HFFc6 (cell line): ENCODE results near the gene SMG6. TPM values are rescaled to one million over a fixed set of nuclear protein-coding genes. Genes with fewer than 3 reads are reported as not detected.

ENCODE experiments used
- DNase-seq: peaks from one replicate; pipeline ENCODE4 v3.0.0-alpha.2; 2018
- H3K27ac Mint-ChIP-seq: 2 replicates; pipeline ENCODE4 v1.8.0; 2020; ENCODE audit warnings: mild to moderate bottlenecking, mixed read lengths
- H3K27me3 Mint-ChIP-seq: 2 replicates; pipeline ENCODE4 v1.8.0; 2021; ENCODE audit warnings: mild to moderate bottlenecking, moderate library complexity, mixed read lengths; ENCODE audit not compliant: insufficient read depth
- H3K36me3 Mint-ChIP-seq: 2 replicates; pipeline ENCODE4 v1.8.0; 2021; ENCODE audit warnings: low read depth, mixed read lengths
- H3K4me1 Mint-ChIP-seq: 2 replicates; pipeline ENCODE4 v1.8.0; 2020; ENCODE audit warnings: low read depth, mixed read lengths
- H3K4me3 Mint-ChIP-seq: 2 replicates; pipeline ENCODE4 v1.8.0; 2020; ENCODE audit warnings: mild to moderate bottlenecking, moderate library complexity, mixed read lengths
- H3K9me3 Mint-ChIP-seq: 2 replicates; pipeline ENCODE4 v1.8.0; 2020; ENCODE audit warnings: mild to moderate bottlenecking, mixed read lengths
- total RNA-seq, 6 experiments: library from RNA; stranded (reverse); fragmentation: NEBNext Ultra II Directional; extraction: Animal tissue kit (Norgen Biotek cat#: 25700); gene quantifications; 2 replicates in 1 of 6; 3 replicates in 5 of 6; pipeline ENCODE4 v1.2.3, GENCODE V29; 2021
- TF ChIP-seq, protein P1 (sequence below): fragments of 200-600 bp; sonication (generic); IDR thresholded peaks from 2 replicates; pipeline ENCODE4 v1.5.0; 2021; ENCODE audit warnings: antibody characterized with exemption, mild to moderate bottlenecking

SMG6 gene
- total RNA-seq, 6 experiments from 2014 or later, result 29.5 to 37.4 (median 31.8) TPM

DNA sequence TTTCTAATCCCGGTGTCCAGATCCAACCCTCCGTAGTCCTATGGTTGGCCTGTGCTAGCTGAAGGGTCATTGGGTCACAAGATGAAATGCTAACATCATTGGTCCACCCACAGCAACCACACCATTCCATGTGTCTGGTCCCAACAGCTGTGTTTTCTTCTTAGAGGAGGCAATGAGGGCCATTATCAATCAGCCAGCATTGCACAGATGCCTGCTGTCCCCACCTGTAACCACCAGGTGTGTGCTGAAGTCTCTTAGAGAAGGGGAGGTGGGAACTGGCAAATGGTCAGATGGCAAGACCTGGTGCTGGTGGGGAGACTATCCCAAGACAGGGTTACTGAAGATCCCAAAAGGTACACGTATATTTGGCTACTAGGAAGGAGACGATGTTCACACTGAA is 211.3 kb downstream of the SMG6 start:
- no peak overlapping the region for H3K4me3 Mint-ChIP-seq
- H3K9me3 Mint-ChIP-seq, result no peaks in the 10 kb centered on the region
- H3K27me3 Mint-ChIP-seq, result peaks cover 4% of the 10 kb centered on the region; the same call in 1 of the 2 replicates
- H3K4me1 Mint-ChIP-seq, result peaks cover 54% of the 10 kb centered on the region
- TF ChIP-seq, protein P1, sequence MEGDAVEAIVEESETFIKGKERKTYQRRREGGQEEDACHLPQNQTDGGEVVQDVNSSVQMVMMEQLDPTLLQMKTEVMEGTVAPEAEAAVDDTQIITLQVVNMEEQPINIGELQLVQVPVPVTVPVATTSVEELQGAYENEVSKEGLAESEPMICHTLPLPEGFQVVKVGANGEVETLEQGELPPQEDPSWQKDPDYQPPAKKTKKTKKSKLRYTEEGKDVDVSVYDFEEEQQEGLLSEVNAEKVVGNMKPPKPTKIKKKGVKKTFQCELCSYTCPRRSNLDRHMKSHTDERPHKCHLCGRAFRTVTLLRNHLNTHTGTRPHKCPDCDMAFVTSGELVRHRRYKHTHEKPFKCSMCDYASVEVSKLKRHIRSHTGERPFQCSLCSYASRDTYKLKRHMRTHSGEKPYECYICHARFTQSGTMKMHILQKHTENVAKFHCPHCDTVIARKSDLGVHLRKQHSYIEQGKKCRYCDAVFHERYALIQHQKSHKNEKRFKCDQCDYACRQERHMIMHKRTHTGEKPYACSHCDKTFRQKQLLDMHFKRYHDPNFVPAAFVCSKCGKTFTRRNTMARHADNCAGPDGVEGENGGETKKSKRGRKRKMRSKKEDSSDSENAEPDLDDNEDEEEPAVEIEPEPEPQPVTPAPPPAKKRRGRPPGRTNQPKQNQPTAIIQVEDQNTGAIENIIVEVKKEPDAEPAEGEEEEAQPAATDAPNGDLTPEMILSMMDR, result no peak
- H3K27ac Mint-ChIP-seq, result peak overlapping the region; percentile 98
- H3K36me3 Mint-ChIP-seq, result peaks cover 10% of the 10 kb centered on the region
- DNase-seq, result no peak

DNA sequence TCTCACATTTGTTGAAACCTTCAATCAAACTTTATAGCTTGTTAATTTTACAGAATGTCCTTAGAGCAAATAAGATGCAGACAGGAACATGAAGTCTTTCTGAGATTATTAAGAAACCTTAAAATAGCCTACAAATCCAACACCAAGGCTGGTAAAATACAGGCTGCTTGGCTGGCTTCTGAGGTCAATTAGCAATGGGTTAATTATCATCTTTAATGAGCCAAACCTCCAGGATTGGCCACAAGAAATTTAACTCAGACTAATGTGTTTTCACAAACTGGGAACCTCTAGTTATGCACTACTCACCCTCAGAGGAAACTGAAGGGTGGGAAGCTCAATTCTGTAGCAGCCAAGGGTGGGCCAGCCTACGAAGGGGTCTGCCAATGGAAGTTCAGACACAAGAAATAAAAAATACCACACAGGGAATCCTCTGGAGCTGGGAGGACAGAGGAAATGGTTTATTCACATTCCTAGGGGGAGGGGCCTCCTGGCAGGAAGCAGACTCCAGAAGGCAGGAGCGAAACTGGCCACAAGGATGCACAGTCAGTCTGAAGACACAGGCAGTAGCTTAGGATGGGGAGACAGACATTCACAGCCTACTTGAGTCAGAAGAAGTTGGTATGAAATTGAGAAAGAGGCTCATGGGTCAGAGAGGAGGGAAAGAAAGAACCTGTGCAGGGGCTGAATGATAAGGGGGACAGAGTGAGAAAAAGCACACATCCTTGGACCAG is 212.6 kb downstream of the SMG6 start:
- TF ChIP-seq, protein P1, result peak; percentile 68
- peaks cover 4% of the 10 kb centered on the region; the same call in 1 of the 2 replicates for H3K27me3 Mint-ChIP-seq
- H3K4me3 Mint-ChIP-seq, result peak overlapping the region; percentile 89
- peak overlapping the region; percentile 98 for H3K27ac Mint-ChIP-seq
- peak; percentile 94 for DNase-seq
- H3K36me3 Mint-ChIP-seq, result peaks cover 6% of the 10 kb centered on the region
- H3K4me1 Mint-ChIP-seq, result peaks cover 64% of the 10 kb centered on the region
- H3K9me3 Mint-ChIP-seq, result no peaks in the 10 kb centered on the region

DNA sequence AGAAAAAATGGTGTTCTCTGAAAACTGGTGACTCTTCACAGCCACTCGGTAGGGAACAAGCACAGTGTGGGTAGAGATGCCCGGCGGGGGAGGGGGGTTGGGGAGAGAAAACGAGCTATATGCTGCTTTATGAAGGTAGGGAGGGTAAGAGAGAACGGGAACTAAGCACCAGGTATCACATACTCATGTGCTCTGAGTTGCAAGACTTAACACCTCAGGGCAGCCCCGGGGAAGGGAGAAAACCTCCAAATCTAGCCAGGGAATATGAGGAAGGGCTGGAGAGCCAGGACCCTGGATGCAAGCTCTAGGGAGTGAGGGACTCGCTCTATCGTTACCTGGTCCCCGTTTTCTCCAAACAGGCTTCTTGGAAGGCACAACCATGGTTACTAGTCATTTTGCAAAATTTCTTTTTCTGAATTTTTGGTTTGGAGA is 213.4 kb downstream of the SMG6 start:
- H3K27me3 Mint-ChIP-seq, result peaks cover 4% of the 10 kb centered on the region; the same call in 1 of the 2 replicates
- no peaks in the 10 kb centered on the region for H3K9me3 Mint-ChIP-seq
- H3K4me3 Mint-ChIP-seq, result peak overlapping the region; percentile 89
- H3K4me1 Mint-ChIP-seq, result peaks cover 71% of the 10 kb centered on the region
- TF ChIP-seq, protein P1, result no peak
- H3K36me3 Mint-ChIP-seq, result peaks cover 12% of the 10 kb centered on the region
- DNase-seq, result no peak
- H3K27ac Mint-ChIP-seq, result peak overlapping the region; percentile 98

DNA sequence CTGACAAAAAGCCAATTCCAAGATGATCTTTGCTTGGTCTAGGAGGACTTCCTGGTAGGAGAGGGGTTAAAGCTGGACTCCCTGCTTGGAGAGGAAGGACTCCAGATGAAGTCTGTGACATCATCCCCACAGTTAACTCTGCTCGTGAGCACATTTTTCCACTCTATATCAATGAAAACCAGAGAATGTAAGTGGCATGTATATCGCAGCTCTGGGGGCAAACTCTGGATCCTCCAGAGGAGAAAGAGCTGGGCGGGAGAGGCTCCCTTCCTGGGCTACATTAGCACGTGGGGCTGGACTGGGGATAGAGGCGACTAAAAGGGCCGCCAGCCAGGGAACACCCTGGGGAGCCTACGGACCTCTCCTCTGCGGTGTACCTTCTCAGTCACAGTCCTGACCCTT is 214.6 kb downstream of the SMG6 start:
- peaks cover 84% of the 10 kb centered on the region for H3K4me1 Mint-ChIP-seq
- no peaks in the 10 kb centered on the region for H3K9me3 Mint-ChIP-seq
- H3K36me3 Mint-ChIP-seq, result peaks cover 12% of the 10 kb centered on the region
- peak overlapping the region; percentile 89 for H3K4me3 Mint-ChIP-seq
- no peak for DNase-seq
- H3K27ac Mint-ChIP-seq, result peak overlapping the region; percentile 98
- TF ChIP-seq, protein P1, result no peak
- H3K27me3 Mint-ChIP-seq, result peaks cover 5% of the 10 kb centered on the region

DNA sequence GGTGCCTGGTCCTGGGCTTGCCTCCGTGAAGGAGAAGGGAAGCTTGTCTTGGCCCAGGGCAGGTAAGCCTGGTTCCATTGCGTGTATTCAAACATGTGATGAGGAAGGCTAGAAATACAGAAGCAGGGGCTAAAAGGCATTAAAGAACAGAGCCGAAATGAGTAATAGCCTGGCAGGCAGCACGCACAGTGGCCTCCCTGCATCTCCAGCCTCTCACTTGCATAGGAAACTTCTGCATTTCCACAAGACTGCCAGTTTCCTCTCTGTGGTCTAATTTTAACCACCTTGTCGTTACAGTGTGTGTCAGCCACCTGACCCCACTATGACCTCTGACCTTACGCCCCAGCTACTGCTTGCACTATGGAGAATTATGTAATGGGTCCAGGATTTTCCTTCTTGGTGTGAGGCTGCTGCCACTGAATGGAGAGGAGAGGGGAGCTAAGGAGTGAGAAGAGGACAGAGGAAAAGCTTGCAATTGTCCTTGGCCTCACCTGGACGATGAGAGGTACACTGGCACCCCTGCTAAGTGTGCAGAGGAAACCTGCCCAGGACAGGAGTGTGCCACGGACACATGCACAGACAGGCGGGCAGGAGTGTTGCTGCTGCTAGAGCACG is 215.9 kb downstream of the SMG6 start:
- TF ChIP-seq, protein P1, result no peak
- peaks cover 97% of the 10 kb centered on the region for H3K4me1 Mint-ChIP-seq
- peaks cover 5% of the 10 kb centered on the region for H3K27me3 Mint-ChIP-seq
- H3K27ac Mint-ChIP-seq, result peak overlapping the region; percentile 62
- H3K36me3 Mint-ChIP-seq, result peaks cover 12% of the 10 kb centered on the region
- no peak for DNase-seq
- no peaks in the 10 kb centered on the region for H3K9me3 Mint-ChIP-seq
- no peak overlapping the region for H3K4me3 Mint-ChIP-seq
